SK-N-DZ (cell line): Measurements from ENCODE around the gene CBLB.
"Not testable (repeated sequence)": the region's sequence is repeated elsewhere in the genome, so short reads cannot be mapped to it uniquely, and the experiment has no call there.

Source experiments
- DNase-seq: peaks from one replicate; pipeline ENCODE4 v3.0.0-alpha.2; 2015; ENCODE audit warnings: low spot score

CBLB gene

GRCh38 chr3:105755121-105755886 lies 113.5 kb downstream of the CBLB start:
- DNase-seq: no peak

GRCh38 chr3:105752791-105753415 lies 115.9 kb downstream of the CBLB start:
- peak; percentile 7 for DNase-seq

GRCh38 chr3:105747696-105748095 lies 121.1 kb downstream of the CBLB start:
- no peak for DNase-seq

GRCh38 chr3:105747060-105747541 lies 121.7 kb downstream of the CBLB start:
- DNase-seq: no peak

GRCh38 chr3:105746231-105746996 lies 122.4 kb downstream of the CBLB start:
- no peak for DNase-seq

GRCh38 chr3:105745046-105745445 lies 123.8 kb downstream of the CBLB start:
- no peak for DNase-seq

GRCh38 chr3:105744202-105744601 lies 124.6 kb downstream of the CBLB start:
- DNase-seq: no peak

- DNase-seq: no peak
These were observed 135.5 kb downstream of the CBLB start for GRCh38 chr3:105733356-105733755.

- no peak for DNase-seq
These were observed 137.1 kb downstream of the CBLB start for GRCh38 chr3:105731686-105732085.

- DNase-seq: no peak
These were observed 137.9 kb downstream of the CBLB start for GRCh38 chr3:105730801-105731354.

GRCh38 chr3:105729667-105730066 lies 139.1 kb downstream of the CBLB start:
- DNase-seq: no peak

- no peak for DNase-seq
These were observed 140.0 kb downstream of the CBLB start for GRCh38 chr3:105728771-105729312.

GRCh38 chr3:105727036-105727435 lies 141.8 kb downstream of the CBLB start:
- not testable (repeated sequence) for DNase-seq

- no peak for DNase-seq
These were observed 145.8 kb downstream of the CBLB start for GRCh38 chr3:105722943-105723556.

GRCh38 chr3:105719791-105720190 lies 149.0 kb downstream of the CBLB start:
- DNase-seq: no peak

GRCh38 chr3:105715372-105715771 lies 153.4 kb downstream of the CBLB start:
- no peak for DNase-seq

- DNase-seq: no peak
These were observed 154.4 kb downstream of the CBLB start for GRCh38 chr3:105714453-105714852.

- DNase-seq: no peak
These were observed 159.8 kb downstream of the CBLB start for GRCh38 chr3:105708980-105709379.

- DNase-seq: no peak
These were observed 161.8 kb downstream of the CBLB start for GRCh38 chr3:105707009-105707408.

- DNase-seq: no peak
These were observed 163.9 kb downstream of the CBLB start for GRCh38 chr3:105704726-105705410.

- no peak for DNase-seq
These were observed 168.2 kb downstream of the CBLB start for GRCh38 chr3:105700575-105700974.
